Superior temporal gyrus (tissue), 1 donor: ENCODE data around the gene POLR1B.
A peak's percentile ranks its signal among the peaks of the same experiment; 100 is the strongest.
"Not testable (repeated sequence)": the region's sequence is repeated elsewhere in the genome, so short reads cannot be mapped to it uniquely, and the experiment has no call there.

Source experiments
- DNase-seq: peaks from one replicate; pipeline ENCODE4 v3.0.0-alpha.2; 2016; ENCODE audit errors: extremely low spot score

POLR1B gene, protein sequence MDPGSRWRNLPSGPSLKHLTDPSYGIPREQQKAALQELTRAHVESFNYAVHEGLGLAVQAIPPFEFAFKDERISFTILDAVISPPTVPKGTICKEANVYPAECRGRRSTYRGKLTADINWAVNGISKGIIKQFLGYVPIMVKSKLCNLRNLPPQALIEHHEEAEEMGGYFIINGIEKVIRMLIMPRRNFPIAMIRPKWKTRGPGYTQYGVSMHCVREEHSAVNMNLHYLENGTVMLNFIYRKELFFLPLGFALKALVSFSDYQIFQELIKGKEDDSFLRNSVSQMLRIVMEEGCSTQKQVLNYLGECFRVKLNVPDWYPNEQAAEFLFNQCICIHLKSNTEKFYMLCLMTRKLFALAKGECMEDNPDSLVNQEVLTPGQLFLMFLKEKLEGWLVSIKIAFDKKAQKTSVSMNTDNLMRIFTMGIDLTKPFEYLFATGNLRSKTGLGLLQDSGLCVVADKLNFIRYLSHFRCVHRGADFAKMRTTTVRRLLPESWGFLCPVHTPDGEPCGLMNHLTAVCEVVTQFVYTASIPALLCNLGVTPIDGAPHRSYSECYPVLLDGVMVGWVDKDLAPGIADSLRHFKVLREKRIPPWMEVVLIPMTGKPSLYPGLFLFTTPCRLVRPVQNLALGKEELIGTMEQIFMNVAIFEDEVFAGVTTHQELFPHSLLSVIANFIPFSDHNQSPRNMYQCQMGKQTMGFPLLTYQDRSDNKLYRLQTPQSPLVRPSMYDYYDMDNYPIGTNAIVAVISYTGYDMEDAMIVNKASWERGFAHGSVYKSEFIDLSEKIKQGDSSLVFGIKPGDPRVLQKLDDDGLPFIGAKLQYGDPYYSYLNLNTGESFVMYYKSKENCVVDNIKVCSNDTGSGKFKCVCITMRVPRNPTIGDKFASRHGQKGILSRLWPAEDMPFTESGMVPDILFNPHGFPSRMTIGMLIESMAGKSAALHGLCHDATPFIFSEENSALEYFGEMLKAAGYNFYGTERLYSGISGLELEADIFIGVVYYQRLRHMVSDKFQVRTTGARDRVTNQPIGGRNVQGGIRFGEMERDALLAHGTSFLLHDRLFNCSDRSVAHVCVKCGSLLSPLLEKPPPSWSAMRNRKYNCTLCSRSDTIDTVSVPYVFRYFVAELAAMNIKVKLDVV

DNA sequence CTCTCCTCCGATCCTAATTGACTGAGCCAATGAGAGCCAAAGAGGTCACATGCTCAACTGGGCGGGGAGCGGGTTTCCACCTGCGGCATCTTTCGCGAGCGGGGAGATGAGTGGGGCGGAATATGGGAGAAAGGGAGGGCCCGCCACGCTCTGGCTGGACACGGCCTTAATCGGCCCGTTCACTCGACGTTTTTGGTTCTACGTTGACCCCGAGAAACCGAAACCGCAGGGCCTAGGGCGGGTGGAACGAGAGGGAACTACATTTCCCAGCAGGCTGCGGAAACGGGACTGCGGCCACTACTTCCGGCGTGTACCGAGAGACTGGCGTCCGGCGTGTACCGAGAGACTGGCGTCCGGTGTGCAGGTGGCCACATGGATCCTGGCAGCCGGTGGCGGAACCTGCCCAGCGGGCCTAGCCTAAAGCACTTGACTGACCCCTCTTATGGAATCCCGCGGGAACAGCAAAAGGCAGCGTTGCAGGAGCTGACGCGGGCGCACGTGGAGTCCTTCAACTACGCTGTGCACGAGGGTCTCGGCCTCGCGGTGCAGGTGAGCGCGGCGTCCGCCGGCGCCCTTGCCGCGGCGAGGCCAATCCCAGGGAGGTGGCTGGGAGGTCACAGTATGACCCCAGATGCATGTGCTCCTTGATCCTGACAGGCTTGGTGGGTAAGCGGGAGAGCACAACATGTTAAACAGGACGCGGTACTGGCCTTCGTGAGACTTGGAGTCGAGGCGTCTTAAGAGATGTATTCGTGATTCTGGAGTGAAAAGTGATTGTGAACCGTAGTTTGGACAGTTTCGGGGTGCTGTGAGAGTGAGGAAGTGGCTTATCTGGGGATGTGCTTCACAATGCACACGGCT, at the start of gene POLR1B:
TSS of gene POLR1B (plus strand) at position 343 of the 861 bp plus-strand sequence. CDS start at position 373, 30 bp downstream.
- DNase-seq = peak; percentile 92

- peak; percentile 49 for DNase-seq
These were observed 49.2 kb upstream of the POLR1B start for GRCh38 chr2:112493048-112493447.

GRCh38 chr2:112493858-112494648, 48.2 kb upstream of the POLR1B start:
- peak; percentile 44 for DNase-seq

- peak; percentile 31 for DNase-seq
These were observed 47.4 kb upstream of the POLR1B start for GRCh38 chr2:112494828-112495227.

DNA sequence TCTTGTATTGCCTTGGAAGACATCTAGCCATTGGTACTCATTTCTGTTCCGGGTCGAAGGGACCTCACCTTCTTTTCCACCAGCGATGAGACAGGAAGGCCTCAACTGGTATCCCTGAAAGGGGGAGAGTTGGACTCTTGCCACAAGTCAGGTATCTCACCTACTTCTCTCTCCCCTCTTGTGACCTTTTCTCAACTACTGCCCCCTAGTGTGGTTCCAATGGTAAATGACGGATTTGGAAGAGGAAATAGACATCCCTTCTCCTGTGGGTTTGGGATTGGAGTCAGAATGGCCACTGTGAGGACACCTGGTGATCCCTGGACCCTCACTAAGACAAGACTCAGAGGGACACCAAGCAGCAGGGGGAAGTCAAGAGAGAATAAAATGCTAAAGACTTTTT, 46.4 kb upstream of the POLR1B start:
- DNase-seq = not testable (repeated sequence)

- peak; percentile 61 for DNase-seq
These were observed 41.3 kb upstream of the POLR1B start for GRCh38 chr2:112500850-112501484.

GRCh38 chr2:112509239-112509998, 32.8 kb upstream of the POLR1B start:
- DNase-seq = not testable (repeated sequence)

DNA sequence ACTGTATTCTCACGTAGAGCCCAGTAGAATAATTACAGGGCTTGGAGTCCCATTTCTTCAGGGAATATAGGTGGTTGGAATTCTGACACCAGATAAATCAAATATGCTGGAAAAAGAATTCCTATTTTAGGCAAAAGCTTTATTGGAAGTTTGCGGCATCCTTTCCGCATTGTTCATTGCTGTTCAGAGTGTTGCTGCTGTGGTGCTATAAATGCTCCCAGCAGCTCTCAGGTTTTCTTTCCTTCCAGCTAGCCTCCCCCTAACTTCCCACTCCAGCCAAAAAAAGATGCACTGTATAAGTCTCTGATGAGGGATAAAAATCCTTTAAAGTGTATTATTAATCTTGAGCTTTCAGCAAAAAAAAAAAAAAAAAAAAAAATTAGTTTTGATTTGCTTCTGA, 25.5 kb upstream of the POLR1B start:
- no peak for DNase-seq

DNA sequence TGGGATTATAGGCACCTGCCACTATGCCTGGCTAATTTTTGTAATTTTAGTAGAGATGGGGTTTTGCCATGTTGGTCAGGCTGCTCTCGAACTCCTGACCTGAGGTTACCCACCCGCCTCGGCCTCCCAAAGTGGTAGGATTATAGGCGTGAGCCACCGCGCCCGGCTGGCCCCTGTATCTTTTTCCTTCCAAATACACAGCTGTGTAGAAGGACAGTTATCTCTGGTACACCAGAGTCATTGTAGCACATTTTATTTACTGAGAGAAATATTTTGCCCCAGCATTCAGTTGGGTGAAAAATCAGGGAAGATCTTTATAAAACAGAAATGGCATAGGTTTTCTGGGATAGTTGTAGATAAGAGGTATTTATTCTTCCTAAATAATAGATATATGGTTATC, 23.5 kb upstream of the POLR1B start:
- no peak for DNase-seq

GRCh38 chr2:112519506-112519905, 22.8 kb upstream of the POLR1B start:
- no peak for DNase-seq

DNA sequence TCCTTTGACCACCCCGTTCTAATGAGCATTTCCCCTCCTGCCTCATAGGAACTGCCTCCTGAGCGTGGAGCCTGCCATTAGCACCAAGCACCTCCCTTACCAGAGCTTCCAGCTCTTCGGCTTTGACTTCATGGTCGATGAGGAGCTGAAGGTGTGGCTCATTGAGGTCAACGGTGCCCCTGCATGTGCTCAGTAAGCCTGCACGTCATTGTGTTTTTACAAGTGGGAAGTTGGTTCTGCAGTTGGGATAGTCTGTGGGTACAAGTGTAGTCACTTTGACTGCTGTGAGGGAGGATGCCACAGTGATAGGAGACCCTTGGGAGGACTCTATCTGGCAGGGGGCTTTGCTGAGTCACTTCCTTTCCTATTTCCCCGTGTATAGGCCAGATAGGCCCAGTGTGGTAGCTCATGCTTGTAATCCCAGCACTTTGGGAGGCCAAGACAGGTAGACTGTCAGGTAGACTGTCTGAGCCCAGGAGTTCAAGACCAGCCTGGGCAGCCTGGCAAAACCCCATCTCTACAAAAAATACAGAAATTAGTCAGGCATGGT, 22.0 kb upstream of the POLR1B start:
- no peak for DNase-seq

DNA sequence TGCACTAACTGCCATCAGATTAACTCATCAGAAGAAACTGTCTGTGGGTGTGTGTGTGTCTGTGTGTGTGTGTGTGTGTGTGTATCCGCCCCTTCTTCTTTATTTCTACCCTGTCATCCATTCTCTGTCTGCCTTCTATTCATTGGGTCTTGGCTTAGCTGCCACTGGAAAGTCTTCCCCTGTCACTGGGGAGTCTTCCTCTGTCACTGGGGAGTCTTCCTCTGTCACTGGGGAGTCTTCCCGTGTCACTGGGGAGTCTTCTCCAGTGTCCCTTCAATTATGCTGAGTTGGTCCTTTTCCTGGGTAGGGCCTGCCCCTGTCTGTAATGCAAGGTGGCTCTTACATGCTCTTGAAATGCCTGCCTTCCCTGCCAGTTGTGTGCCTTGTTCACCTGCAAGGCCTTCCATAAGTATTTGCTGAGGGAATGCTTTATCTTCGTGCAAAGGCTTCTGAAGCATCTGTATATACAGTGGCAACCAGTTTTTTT, 18.9 kb upstream of the POLR1B start:
- no peak for DNase-seq

- DNase-seq = not testable (repeated sequence)
These were observed 18.0 kb upstream of the POLR1B start for GRCh38 chr2:112524276-112524675.

DNA sequence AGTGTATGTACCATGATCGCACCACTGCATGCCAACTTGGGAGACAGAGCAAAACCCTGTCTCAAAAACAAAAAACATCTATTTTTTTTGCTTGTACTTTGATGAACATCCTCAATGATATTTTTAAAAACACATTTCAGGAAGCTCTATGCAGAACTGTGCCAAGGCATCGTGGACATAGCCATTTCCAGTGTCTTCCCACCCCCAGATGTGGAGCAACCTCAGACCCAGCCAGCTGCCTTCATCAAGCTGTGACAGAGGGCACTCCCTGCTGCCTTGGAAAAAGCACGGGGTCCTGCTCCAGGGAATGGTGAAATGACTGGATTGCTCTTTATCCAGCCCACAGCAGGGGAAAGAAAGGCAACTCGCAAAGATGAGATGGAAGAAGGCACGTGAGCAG, 13.7 kb upstream of the POLR1B start:
- no peak for DNase-seq

DNA sequence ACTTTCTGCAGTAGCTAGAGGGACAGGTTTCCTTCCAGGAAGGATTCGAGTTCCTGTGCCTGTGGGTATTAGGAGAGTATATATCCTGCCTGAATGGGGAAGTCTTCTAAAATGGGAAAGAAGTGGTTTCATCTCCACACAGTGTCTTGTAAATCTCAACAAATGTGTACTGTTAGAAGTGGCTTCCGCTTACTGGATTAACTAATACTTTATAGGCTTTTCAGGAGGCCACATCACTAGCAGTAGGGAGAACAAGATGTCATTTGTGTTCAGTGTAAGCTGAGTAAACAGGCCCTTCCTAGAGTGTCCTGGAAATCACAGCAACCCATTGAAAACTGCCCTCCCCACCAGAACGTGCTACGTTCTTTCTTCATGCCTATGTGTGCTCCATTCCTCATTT, 12.5 kb upstream of the POLR1B start:
- peak; percentile 67 for DNase-seq

DNA sequence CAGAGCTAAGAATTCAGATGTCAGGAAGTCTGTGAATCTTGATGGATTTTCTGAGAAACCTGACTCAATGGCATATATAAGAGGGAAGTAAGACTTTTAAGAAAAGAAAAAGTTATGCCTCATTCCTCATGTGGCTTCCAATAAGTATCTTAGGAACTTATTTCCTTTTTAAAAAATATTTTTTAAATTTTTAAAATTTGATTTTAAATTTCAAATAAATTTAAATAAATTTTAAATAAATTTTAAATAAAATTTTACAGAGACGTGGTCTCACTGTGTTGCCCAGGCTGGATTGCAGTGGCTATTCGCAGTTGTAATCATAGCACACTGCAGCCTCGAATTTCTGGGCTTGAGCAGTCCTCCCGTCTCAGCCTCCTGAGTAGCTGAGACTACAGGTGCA, 11.5 kb upstream of the POLR1B start:
- DNase-seq = no peak

DNA sequence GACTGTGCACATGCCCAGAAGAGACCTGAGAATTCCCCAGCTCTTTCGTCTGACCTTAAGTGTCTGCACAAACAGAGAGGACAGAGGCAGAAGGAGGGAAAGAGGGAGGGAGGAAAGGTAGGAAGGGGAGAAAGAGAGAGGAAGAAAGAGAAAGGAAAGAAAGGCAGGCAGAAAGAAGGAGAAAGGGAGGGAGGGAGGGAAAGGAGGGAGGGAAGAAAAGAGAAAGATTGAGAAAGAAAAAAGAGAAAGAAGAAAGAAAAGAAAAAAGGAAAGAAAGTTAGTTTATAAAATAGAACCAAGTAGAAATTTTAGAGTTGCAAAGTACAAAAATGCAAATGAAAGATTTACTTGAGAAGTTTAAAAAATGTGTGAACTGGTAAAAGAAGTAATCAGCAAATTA, 7.4 kb upstream of the POLR1B start:
- no peak for DNase-seq

- not testable (repeated sequence) for DNase-seq
These were observed 5.6 kb upstream of the POLR1B start for GRCh38 chr2:112536665-112537064.

GRCh38 chr2:112539306-112539705, 3.0 kb upstream of the POLR1B start:
- no peak for DNase-seq
